ENCODE data around the gene HAND2.
A peak's percentile ranks its signal among the peaks of the same experiment; 100 is the strongest.

HAND2 gene

GRCh38 chr4:173500841-173501591 lies 29.0 kb downstream of the HAND2 start:
- peak; percentile 49 for DNase-seq

- DNase-seq = no peak
Measured at GRCh38 chr4:173499658-173500535, 30.1 kb downstream of the HAND2 start.

GRCh38 chr4:173498771-173499170 lies 31.3 kb downstream of the HAND2 start:
- no peak for DNase-seq

- no peak for DNase-seq
Measured at GRCh38 chr4:173498023-173498422, 32.0 kb downstream of the HAND2 start.

- peak; percentile 90 for DNase-seq
Measured at GRCh38 chr4:173494013-173494970, 35.7 kb downstream of the HAND2 start.

- no peak for DNase-seq
Measured at GRCh38 chr4:173493041-173493440, 37.0 kb downstream of the HAND2 start.

- DNase-seq = no peak
Measured at GRCh38 chr4:173492315-173492714, 37.7 kb downstream of the HAND2 start.

- peak; percentile 72 for DNase-seq
Measured at GRCh38 chr4:173490817-173491528, 39.1 kb downstream of the HAND2 start.

- peak; percentile 37 for DNase-seq
Measured at GRCh38 chr4:173490256-173490655, 39.8 kb downstream of the HAND2 start.

GRCh38 chr4:173489514-173489913 lies 40.5 kb downstream of the HAND2 start:
- no peak for DNase-seq

- DNase-seq = no peak
Measured at GRCh38 chr4:173488656-173489055, 41.4 kb downstream of the HAND2 start.

GRCh38 chr4:173488074-173488473 lies 42.0 kb downstream of the HAND2 start:
- no peak for DNase-seq

GRCh38 chr4:173486714-173487392 lies 43.2 kb downstream of the HAND2 start:
- no peak for DNase-seq

- DNase-seq = peak; percentile 29
Measured at GRCh38 chr4:173485164-173485563, 44.9 kb downstream of the HAND2 start.

GRCh38 chr4:173482330-173482931 lies 47.6 kb downstream of the HAND2 start:
- DNase-seq = no peak

- DNase-seq = no peak
Measured at GRCh38 chr4:173478913-173479283, 51.1 kb downstream of the HAND2 start.

- DNase-seq = no peak
Measured at GRCh38 chr4:173478201-173478912, 51.7 kb downstream of the HAND2 start.

- no peak for DNase-seq
Measured at GRCh38 chr4:173477016-173477415, 53.0 kb downstream of the HAND2 start.

Data from hematopoietic multipotent progenitor cell treated with erythropoietin and hydrocortisone succinate and interleukin-3 and kit ligand, for 4 days (in vitro differentiated cells).